K562 (cell line): ENCODE data around the gene LRRC4B. TPM values are rescaled to one million over a fixed set of nuclear protein-coding genes. Genes with fewer than 3 reads are reported as not detected.

ENCODE experiments used
- BRD4 ChIP-seq: fragments of 200-600 bp; sonication (generic); IDR thresholded peaks from 2 replicates; pipeline ENCODE4 v1.6.1; 2017; ENCODE audit warnings: inconsistent platforms
- CBFA2T2 ChIP-seq: fragments of 450-650 bp; conservative IDR thresholded peaks from 2 replicates; pipeline ENCODE4 v1.6.1; 2017; ENCODE audit warnings: mild to moderate bottlenecking
- CHCHD3 ChIP-seq: fragments of 250-450 bp; sonication (Bioruptor Pico); IDR thresholded peaks from 2 replicates; pipeline ENCODE4 v2.1.2; 2022; ENCODE audit warnings: mild to moderate bottlenecking
- CREB1 ChIP-seq, 2 experiments: sonication (generic) in 1 of 2; formaldehyde crosslinking in 1 of 2; IDR thresholded peaks; 2 replicates each; pipeline versions ENCODE4 v1.6.1 to v1.8.0; 2012 to 2022; ENCODE audit warnings: inconsistent platforms in 1 of 2, mild to moderate bottlenecking in 1 of 2, missing genetic modification reagents in 1 of 2, moderate library complexity in 1 of 2
- DIDO1 ChIP-seq: fragments of 450-650 bp; IDR thresholded peaks from 2 replicates; pipeline ENCODE4 v1.6.1; 2016; ENCODE audit warnings: low read depth, missing biosample characterization, missing genetic modification characterization
- DPF2 ChIP-seq: fragments of 450-650 bp; IDR thresholded peaks from 2 replicates; pipeline ENCODE4 v1.6.1; 2016
- EGR1 ChIP-seq: fragments of 450-650 bp; conservative IDR thresholded peaks from 2 replicates; pipeline ENCODE4 v1.6.1; 2017; ENCODE audit warnings: mild to moderate bottlenecking
- ESRRB ChIP-seq: fragments of 250-450 bp; sonication (Bioruptor Pico); IDR thresholded peaks from 2 replicates; pipeline ENCODE4 v1.5.0; 2020; ENCODE audit warnings: mild to moderate bottlenecking, moderate library complexity, borderline replicate concordance
- EZH2 ChIP-seq: IDR thresholded peaks from 2 replicates; pipeline ENCODE4 v1.6.1; 2012; ENCODE audit warnings: low read depth, mild to moderate bottlenecking, inconsistent platforms, low read length, borderline replicate concordance
- FOSL1 ChIP-seq: fragments of 200-800 bp; sonication (Bioruptor generic); conservative IDR thresholded peaks from 2 replicates; pipeline ENCODE4 v1.6.1; 2016; ENCODE audit warnings: missing genetic modification characterization, missing compliant biosample characterization
- GATAD2A ChIP-seq: fragments of 450-650 bp; IDR thresholded peaks from 2 replicates; pipeline ENCODE4 v1.6.1; 2017
- HMG20A ChIP-seq: fragments of 450-650 bp; formaldehyde crosslinking; conservative IDR thresholded peaks from 2 replicates; pipeline ENCODE4 v1.4.0; 2020; ENCODE audit warnings: mild to moderate bottlenecking, mixed read lengths
- HNRNPL ChIP-seq: fragments of 200-400 bp; formaldehyde crosslinking; IDR thresholded peaks from 2 replicates; pipeline ENCODE4 v1.6.1; 2017; ENCODE audit warnings: low read depth, mild to moderate bottlenecking, low read length
- PCBP2 ChIP-seq: fragments of 200-400 bp; formaldehyde crosslinking; IDR thresholded peaks from 2 replicates; pipeline ENCODE4 v1.6.1; 2018; ENCODE audit warnings: low read length, low read depth, mild to moderate bottlenecking, moderate library complexity; ENCODE audit not compliant: poor library complexity, severe bottlenecking
- PRDM10 ChIP-seq: fragments of 450-650 bp; IDR thresholded peaks from 2 replicates; pipeline ENCODE4 v1.6.1; 2018; ENCODE audit not compliant: partially characterized antibody
- SP1 ChIP-seq: sonication (generic); formaldehyde crosslinking; IDR thresholded peaks from 2 replicates; pipeline ENCODE4 v1.8.1; 2022; ENCODE audit warnings: mild to moderate bottlenecking, missing genetic modification reagents
- TAF7 ChIP-seq: fragments of 450-650 bp; IDR thresholded peaks from 2 replicates; pipeline ENCODE4 v1.6.1; 2016; ENCODE audit warnings: missing genetic modification characterization, missing compliant biosample characterization
- TRIM28 ChIP-seq: fragments of 450-650 bp; IDR thresholded peaks from 2 replicates; pipeline ENCODE4 v1.6.1; 2017
- U2AF1 ChIP-seq: fragments of 200-400 bp; formaldehyde crosslinking; optimal IDR thresholded peaks from 2 replicates; pipeline ENCODE3; 2017; ENCODE audit warnings: mild to moderate bottlenecking, low read depth, low read length, moderate library complexity
- USF1 ChIP-seq: sonication (generic); formaldehyde crosslinking; IDR thresholded peaks from 2 replicates; pipeline ENCODE4 v1.9.0; 2022; ENCODE audit warnings: mild to moderate bottlenecking, missing genetic modification reagents
- YBX1 ChIP-seq: fragments of 450-650 bp; IDR thresholded peaks from 2 replicates; pipeline ENCODE4 v1.7.1; 2016; ENCODE audit warnings: mild to moderate bottlenecking
- ZBTB43 ChIP-seq: sonication (generic); formaldehyde crosslinking; IDR thresholded peaks from 2 replicates; pipeline ENCODE4 v1.8.0; 2023; ENCODE audit warnings: mild to moderate bottlenecking, missing genetic modification reagents
- ZNF23 ChIP-seq: fragments of 250-450 bp; sonication (Bioruptor Pico); IDR thresholded peaks from 2 replicates; pipeline ENCODE4 v1.4.0; 2020; ENCODE audit warnings: mild to moderate bottlenecking
- ZNF347 ChIP-seq: fragments of 450-650 bp; formaldehyde crosslinking; IDR thresholded peaks from 2 replicates; pipeline ENCODE4 v1.4.0; 2020; ENCODE audit warnings: low read depth, mild to moderate bottlenecking, moderate library complexity
- ZNF695 ChIP-seq: fragments of 450-650 bp; formaldehyde crosslinking; IDR thresholded peaks from 2 replicates; pipeline ENCODE4 v1.4.0; 2020; ENCODE audit warnings: mild to moderate bottlenecking, moderate library complexity
- polyA plus RNA-seq, 8 experiments: library from polyadenylated mRNA; depleted of rRNA in 4 of 8; stranded (reverse) in 5 of 8; unstranded in 3 of 8; fragments of >200 nt; fragmentation: Nextera tagmentation in 2 of 8; fragmentation: Illumina TruSeq in 1 of 8; extraction: Ambion mirVana in 2 of 8; extraction: Trizol in 1 of 8; gene quantifications; 2 replicates each; pipeline versions ENCODE4 v1.2.1 to v1.2.3, GENCODE V29; 2011 to 2014; ENCODE audit warnings: inconsistent platforms in 1 of 8, missing spikeins in 1 of 8
- total RNA-seq, 7 experiments: library from RNA; depleted of rRNA in 6 of 7; stranded (reverse); fragments of >200 nt in 6 of 7; fragmentation: Illumina TruSeq in 2 of 7; extraction: Trizol in 2 of 7; gene quantifications; 2 replicates each; pipeline versions ENCODE4 v1.2.1 to v1.2.3, GENCODE V29; 2011 to 2021; ENCODE audit warnings: low replicate concordance in 1 of 7

The LRRC4B gene
- total and polyA plus RNA-seq, 9 of the 15 experiments (the other 6 are each of a cell fraction or from before 2014, with no cell fraction given), result 0.18 to 9.6 (median 2.9) TPM; not detected in 2

GRCh38 chr19:50492303-50493052 lies 75.8 kb downstream of the LRRC4B start (continued):
- TF ChIP-seq HNRNPL, result no peak
- no peak for TF ChIP-seq FOSL1 (tag)
- TF ChIP-seq HMG20A, result no peak
- no peak for TF ChIP-seq USF1 (CRISPR knock-in tag)
- TF ChIP-seq ZNF695 (CRISPR knock-in tag), result no peak
- no peak for TF ChIP-seq GATAD2A
- peak; percentile 33 for TF ChIP-seq EGR1
- TF ChIP-seq DIDO1, result no peak
- no peak for TF ChIP-seq ZNF23 (CRISPR knock-in tag)
- no peak for TF ChIP-seq BRD4
- no peak for TF ChIP-seq ZNF347 (CRISPR knock-in tag)
- no peak for TF ChIP-seq EZH2
- TF ChIP-seq PCBP2, result no peak
- 0 out of 2 replicates have a peak, but pooled peaks have one; percentile 8 for TF ChIP-seq DPF2
- no peak for TF ChIP-seq YBX1
- TF ChIP-seq CHCHD3 (CRISPR knock-in tag), result no peak
- TF ChIP-seq U2AF1, result no peak
- no peak for TF ChIP-seq CREB1 (IDR thresholded peaks at IDR 0.05)
- no peak for TF ChIP-seq CREB1 (CRISPR knock-in tag; IDR thresholded peaks at IDR 0.05)
- TF ChIP-seq PRDM10, result peak; percentile 5
- TF ChIP-seq TAF7 (tag), result no peak
- no peak for TF ChIP-seq CBFA2T2
- TF ChIP-seq SP1 (CRISPR knock-in tag), result no peak
- no peak for TF ChIP-seq TRIM28
- TF ChIP-seq ESRRB (CRISPR knock-in tag), result no peak
- no peak for TF ChIP-seq ZBTB43 (CRISPR knock-in tag)
